SKM-1 treated with dmso at 0.1 percent for 144 hours (cell line): ENCODE data around the gene GNG12.

Source experiments
- DNase-seq: peaks from one replicate; lab custom pipeline; 2025; ENCODE audit not compliant: unreplicated experiment; lab: John Stamatoyannopoulos, UW

The GNG12 gene

DNA sequence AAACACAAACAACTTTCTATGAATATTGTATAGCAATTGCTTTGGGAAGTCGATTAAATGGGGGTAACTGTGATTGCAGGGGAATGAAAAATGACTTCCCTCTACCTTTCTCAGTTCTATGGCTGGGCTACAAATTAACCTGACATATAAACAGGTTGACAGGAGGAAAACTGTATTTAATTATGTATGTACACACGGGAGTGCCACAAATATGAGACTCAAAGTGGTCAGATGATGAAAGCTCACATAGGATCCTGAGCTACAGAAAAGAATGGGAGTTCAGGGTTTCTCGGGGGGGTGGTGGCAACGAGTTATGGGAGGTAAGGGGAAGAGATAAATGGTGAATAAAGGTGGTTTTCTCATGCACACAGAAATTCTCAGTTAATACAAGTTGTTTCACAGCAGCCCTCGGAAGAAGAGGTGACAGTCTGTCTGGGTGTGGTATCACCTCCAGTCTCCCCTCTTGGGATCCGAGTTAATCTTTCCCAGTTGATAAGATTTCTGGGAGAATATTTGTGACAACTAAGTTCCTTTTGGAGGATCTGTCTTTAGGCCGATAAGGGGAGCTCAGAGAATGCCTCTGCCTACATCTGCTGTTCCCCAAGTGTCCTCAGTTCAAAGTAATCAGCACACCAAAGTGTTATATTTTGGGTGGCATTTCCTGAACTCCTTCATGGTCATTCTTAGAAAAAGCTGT, 122.0 kb downstream of the GNG12 start:
- no peak for DNase-seq

DNA sequence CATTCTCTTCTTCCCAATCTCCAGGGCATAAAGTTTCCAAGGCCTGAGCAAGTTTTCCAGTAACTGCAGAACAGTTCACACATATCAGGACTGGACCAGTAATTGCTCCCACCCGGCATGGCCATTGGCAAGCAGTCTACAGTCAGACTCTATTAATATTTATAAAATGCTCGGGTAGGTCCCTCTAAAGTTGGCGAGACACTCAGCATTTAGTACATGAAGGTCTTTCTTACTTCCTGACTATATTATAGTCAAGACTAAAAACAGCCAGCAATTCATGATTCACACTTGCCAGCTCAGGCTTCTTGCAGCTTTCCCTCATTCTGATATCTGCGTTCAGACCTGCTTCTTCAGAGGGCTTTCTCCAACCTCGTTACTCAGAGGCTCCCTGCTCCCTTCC, 122.8 kb downstream of the GNG12 start:
- DNase-seq: no peak

DNA sequence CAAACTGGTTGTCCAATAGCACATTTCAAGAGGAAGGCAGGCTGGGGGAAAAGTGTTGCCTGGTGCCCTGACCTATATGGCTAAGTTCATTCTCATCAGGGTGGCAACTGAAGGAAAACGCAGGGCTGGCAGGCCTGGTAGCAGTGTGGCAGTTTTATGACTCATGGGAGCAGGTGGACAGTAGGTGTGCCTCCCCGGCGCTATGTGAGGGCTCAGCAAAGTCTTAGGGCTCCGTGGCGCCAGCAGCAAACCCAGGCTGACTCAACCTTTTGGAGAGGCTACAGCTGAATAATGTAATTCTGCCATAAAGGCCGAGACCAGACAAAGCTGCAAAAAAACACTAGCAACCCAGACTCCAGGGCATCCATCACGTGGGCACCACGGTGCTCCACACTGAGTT, 124.7 kb downstream of the GNG12 start:
- no peak for DNase-seq

DNA sequence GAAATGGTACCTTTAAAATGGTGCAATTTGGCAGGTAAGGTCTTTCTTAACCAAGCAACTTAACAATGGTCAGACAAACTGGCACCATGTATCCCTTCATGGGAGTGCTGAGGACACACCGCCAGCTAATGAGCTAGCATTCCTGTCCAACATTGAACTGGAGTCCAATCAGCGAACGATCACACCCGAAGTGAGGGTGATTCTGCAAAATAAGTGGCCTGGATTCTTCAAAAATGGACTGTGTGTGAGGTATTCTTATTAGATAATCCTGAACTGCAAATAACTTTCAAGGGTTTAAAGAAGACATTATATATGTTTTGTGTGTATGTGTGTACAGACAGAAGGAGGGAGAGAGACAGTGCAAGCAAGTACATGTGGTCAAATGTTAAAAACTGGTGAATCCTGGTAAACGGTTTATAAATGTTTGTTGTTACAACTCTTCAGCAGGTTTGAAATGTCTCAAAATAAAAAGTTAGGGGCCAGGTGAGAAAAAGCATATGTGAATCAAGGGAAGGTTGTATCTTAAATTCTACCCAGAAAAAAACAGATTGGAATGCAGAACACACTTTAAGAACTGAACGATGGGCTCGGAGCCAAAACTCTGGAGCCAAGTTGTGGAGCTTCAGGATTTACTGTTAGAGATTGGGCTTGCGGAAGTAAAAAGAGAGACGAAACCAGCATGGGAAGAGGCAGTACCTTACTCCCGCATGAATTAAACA, 127.4 kb downstream of the GNG12 start:
- no peak for DNase-seq

DNA sequence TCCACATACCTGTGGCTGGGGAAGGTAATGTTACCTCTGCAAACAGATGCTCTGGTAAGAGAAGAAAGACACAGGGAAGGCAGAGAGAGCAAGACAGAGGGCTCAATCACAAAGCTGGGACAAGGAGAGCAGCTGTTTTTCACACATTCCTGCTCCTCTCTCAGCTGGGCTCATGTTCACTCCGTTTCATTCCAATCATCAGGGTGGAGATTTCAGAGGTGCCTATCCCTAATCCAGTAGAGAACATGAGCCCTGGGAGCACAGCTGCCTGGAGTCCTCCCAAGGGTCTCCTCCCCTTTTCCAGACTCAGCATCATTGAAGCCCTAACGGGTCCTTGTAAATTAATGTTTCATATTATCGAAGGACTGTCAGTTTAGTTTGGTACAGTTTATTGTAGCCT, 128.9 kb downstream of the GNG12 start:
- DNase-seq: no peak

DNA sequence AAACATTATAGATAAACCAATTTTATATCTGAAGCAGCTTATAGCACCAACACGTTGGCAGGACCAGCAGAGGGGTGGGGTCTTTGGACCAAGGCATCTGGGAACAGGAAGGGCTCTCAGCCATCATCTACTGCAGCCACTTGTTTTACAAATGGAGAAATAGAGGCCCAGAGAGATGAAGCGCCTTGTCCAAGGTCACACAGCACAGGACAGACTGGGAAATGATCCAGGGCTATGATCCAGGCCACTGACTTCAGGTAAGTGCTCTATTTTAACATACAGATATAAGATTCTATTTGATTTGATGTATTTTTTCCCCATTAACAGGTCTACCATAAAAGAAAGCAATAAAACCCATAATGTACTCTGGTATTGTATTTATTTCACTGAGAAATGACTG, 131.4 kb downstream of the GNG12 start:
- DNase-seq: no peak

DNA sequence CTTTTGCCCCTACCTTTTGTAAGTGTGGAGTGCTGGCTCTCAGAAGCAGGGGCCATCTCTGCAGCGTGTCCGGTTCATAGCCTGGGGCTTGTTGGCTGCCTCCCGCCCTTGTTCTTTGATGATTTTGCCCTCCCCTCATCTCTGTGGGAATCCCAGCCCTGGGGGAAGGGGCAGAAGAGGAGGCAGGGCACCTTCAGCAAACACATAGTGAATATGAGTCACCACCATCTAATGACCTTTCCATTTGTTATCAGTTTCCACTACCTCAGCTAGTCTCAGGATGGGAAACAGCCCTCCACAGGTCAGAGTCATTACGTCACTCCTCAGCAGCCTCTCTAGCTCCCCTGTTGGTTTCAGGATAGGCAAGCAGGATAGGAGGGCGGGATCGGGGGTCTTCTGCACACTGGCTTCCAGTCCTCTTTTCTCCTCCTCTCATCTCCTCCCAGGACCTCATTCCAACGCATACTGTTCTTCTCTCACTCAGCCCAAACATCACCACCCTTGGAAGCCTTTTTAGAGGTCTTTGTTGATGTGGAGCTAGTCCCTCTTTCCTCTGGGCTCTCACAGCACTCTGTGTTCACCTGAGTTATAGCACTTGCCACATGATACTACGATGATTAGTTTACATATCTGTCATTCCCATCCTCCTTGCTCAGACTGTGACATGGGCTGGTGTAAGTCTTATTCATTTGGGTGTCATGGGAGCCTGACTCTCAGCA, 132.4 kb downstream of the GNG12 start:
- DNase-seq: no peak

DNA sequence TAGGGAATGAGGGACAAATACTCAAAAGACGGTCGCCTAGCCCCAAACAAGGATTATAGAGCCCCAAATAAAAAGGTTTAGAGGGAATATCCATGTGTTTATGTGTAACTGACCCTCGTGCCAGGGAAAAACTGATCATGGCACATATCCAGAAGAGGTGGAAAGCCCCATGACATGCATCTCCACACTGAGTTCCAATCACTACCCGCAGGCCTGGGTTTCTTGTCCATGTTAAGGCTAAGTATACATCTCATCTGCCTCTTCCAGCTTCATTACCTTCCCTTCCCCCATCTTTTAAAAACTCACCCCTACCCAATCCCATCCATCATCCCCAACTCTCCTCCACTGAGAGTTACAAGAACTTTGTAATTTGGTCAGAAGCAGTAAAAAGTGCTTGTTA, 133.0 kb downstream of the GNG12 start:
- DNase-seq: no peak

DNA sequence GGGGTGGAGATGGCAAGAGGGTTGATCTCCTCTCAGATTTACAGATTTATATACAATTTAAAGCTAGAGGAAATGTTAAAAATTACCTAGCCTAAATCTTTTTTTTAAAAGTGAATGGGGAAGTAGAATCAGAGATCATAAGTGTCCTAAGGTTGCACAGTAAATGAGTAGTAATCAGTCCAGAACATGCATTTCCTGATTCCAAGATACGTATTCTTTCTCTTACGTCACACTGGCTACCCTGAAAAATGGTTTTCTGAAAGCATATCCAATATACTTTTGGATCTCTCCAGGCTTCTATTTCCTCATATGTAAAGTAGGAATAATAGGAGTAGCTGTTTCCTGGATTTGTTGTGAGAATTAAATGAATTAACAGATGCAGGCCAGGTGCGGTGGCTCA, 136.6 kb downstream of the GNG12 start:
- peak; percentile 36 for DNase-seq

DNA sequence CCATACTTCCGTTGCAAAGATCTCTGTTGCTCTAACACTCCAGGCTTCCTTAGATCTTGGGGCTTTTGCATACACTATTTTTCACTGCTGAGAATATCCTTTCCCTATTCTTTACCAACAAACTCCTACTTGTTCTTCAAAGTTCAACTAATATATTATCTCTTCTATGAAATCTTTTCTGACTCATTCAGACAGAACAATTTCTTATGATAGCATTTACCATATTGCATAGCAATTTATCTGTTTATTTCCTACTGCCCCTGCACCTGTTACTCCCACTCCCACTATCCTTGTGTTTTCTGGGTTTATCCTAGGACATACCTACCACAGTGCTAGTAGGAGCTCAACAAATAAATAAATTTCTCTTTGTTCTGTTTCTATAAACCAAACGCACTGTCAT, 137.3 kb downstream of the GNG12 start:
- no peak for DNase-seq

DNA sequence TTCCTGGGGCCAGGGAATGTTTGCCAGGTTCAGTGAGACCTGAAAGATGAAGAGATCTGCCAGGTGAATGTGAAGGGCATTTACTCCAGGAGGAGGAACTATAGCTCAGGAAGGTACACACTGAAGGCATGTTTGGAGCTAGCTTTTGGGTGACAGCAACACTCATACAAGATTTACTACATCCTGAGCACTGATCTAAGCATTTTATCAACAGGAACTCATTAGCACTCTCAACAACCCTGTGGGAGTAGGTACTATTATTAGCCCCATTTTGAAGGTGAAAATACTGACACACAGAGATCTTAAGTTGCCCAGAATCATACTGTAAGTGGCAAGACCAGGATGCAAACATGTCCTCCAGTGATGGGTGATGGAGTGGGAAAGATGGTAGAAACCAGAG, 141.6 kb downstream of the GNG12 start:
- no peak for DNase-seq

DNA sequence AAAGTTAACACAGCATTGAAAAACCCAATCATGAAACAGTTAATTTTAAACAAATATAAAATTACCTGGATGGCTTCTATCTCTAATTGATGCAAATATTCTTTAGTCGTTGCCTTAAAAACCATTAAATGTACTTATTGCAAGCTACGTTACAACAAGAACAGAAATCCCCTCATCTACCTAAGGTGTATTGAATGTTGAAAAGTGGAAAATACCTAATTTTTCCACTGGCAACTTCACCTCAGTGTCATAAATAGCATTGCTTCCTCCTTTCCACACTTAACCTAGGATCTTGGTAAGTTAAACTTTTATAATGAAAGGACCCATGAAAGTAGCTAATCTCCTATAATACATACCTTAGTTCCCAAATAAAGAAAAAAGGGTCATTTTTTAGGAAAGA, 142.9 kb downstream of the GNG12 start:
- no peak for DNase-seq

DNA sequence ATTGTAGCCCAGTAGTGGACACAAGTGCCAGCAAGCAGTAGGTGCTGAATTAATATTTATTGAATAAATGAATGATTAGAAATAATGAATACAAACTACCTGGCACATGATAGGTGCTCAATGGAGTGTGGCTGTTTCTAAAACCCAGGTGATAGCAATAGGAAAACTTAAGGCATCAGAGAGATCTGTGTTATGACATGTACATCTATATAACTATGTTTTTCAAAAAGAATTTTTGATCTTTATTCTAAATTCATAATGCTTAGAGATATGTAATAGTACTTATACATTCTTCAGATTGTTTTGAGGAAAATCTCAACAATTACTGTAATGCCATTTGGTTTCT, 143.3 kb downstream of the GNG12 start:
- no peak for DNase-seq

DNA sequence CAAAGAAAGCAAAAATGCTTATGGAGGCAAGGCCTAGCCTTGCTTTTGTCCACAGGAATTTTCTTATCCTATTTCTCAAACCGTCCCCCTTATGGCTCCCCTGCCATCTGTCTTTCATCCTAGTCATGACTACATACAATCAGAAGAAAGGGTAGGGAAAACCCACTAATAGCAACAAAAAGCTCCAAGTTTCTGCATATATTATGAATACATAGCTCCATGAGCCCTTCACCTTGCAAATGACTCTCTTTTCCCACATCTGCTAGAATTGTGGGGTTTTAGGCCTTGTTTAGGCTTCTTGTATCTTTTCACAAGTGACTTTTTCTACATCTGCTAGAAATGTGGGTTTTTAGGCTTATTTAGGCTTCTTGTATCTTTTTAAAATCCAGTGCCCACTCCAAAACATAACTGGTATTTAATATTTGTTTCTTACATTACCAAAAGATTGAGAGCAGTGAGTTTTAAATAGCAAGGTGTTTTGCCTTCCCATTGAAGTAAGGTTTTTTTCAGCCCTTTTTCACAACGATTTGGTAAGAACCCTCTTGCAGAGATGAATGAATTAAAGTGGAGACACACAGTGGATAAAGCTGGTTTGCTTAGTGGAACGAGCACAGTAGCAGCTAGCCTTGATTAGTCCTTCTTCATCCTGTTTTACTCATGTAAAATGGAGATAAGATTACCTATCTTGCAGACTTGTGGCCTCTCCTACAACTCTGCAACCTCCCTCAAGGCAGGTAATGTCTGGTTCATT, 143.8 kb downstream of the GNG12 start:
- no peak for DNase-seq

DNA sequence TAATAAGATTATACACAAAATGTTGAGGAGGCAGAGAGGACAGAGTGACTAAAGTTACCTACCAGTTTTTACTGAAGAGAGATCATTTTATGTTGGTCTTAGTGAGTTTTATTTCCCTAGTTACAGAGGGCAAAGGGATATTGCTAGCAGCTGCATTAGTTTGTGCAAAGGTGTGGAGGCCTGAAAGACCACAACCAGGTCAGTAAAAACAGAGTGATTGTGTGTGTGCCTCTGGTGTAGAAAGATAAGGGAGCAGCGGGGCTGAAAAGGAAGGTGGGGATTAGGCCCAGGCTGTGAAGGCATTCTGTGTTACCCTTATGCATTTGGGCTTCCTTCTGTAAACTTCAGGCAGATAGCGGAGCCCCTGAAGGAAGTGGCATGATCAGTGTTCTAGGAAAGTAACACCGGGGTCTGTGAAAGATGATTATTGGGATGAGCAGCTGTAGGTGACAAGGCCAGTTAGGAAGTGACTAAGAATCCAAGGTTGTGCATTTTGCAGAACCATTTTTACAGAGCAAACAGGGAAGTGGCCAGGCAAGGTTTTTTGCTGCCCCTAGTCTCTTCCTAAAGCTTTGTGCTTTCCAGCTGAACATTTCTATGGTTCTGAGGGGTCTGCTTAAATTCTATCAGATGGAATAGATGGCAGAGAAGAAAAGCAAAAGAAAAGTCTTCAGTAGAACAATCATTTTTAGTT, 144.6 kb downstream of the GNG12 start:
- peak; percentile 65 for DNase-seq

DNA sequence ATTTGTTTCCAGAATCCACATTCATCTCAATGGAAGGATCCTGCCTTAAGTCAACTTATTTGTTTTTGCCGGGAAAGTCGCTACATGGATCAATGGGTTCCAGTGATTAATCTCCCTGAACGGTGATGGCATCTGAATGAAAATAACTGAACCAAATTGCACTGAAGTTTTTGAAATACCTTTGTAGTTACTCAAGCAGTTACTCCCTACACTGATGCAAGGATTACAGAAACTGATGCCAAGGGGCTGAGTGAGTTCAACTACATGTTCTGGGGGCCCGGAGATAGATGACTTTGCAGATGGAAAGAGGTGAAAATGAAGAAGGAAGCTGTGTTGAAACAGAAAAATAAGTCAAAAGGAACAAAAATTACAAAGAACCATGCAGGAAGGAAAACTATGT, 145.6 kb downstream of the GNG12 start:
- peak; percentile 67 for DNase-seq

DNA sequence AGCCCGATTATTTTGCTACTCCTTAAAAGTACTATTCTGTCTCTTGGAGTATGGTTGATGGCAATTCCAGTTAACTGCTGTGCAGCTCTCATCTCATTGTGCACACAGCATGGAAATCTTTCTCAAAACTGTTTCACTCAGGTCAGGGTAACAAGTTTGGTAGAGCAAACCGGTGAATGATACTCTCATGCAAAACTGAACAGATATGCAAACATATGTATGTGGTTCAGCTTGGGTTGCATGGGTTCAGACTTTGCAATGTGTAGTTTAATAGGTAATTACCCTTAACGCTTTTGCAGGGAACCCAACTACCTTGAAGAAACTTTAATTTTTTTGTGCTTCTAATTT, 146.1 kb downstream of the GNG12 start:
- no peak for DNase-seq

DNA sequence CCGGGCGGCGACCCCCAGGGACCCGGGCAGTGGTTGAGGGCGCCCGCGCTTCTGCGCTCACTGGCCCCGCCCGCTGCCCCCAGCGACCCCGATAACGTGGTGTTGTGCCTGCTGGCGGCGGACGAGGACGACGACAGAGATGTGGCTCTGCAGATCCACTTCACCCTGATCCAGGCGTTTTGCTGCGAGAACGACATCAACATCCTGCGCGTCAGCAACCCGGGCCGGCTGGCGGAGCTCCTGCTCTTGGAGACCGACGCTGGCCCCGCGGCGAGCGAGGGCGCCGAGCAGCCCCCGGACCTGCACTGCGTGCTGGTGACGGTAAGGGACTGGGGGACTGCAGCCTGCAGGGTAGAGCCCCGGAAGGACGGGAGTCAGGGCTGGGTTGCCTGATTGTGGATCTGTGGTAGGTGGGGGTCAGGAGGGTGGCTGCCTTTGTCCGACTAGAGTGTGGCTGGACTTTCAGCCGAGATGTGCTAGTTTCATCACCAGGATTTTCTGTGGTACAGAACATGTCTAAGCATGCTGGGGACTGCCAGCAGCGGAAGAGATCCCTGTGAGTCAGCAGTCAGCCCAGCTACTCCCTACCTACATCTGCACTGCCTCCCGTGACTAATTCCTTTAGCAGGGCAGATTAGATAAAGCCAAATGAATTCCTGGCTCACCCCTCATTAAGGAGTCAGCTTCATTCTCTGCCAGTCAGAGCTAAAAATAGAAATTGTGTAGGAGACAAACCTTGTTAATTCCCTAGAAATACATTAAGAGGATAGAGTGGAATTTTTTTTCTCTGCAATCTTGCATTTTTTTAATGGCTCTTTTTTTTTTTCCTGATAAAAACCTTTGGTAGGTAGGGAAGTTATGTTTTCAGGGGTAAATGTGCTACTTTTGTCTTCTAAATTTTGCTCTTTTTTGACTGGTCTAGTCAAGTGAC, 146.7 kb downstream of the GNG12 start:
- peak; percentile 87 for DNase-seq

DNA sequence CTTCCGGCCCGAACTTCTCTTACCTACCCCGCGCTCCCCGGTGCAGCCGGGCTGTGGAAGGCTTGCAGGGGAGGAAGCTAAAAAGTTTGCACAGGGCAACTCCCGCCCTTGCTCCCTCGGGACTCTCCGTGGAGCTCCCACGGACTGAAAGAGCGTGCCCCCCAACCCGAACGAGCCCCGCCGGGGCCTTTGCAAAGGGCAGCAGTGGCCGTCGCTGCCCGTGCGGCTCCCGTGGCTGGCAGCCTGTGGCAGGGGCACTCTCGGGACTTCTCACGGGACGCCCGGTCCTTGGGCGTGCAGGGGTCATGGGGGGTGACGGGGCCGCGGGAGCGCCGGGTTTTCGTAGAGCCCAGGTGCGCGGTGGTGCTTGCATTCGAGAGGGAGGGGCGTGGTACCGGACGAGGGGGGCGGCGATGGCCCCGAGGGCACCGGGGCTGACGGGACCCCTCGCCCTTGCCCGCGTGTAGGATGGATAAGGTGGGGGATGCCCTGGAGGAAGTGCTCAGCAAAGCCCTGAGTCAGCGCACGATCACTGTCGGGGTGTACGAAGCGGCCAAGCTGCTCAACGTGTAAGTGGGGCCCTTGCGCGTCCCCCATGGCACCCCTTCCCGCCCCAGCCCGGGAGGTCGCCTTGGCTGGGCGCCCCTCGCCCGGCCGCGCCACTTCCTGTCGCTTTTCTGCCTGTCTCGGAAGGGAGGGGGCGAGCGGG, 147.6 kb downstream of the GNG12 start:
- DNase-seq: no peak
